Raji (cell line): ENCODE results near the gene CPXM1.

Source experiments
- POLR2A ChIP-seq: IDR thresholded peaks from 2 replicates; pipeline ENCODE4 v1.6.1; 2011; ENCODE audit warnings: low read depth, low read length, control low read depth; ENCODE audit not compliant: insufficient read depth

Gene CPXM1

GRCh38 chr20:2834401-2835110 is 34.1 kb upstream of the CPXM1 start:
- TF ChIP-seq POLR2A, result no peak

GRCh38 chr20:2833761-2834160 is 33.3 kb upstream of the CPXM1 start:
- no peak for TF ChIP-seq POLR2A

- no peak for TF ChIP-seq POLR2A
These were observed 28.9 kb upstream of the CPXM1 start for GRCh38 chr20:2829376-2829775.

GRCh38 chr20:2826655-2827054 is 26.2 kb upstream of the CPXM1 start:
- TF ChIP-seq POLR2A, result no peak

GRCh38 chr20:2825761-2826160 is 25.3 kb upstream of the CPXM1 start:
- no peak for TF ChIP-seq POLR2A

- no peak for TF ChIP-seq POLR2A
These were observed 21.6 kb upstream of the CPXM1 start for GRCh38 chr20:2822073-2822472.

- no peak for TF ChIP-seq POLR2A
These were observed 20.8 kb upstream of the CPXM1 start for GRCh38 chr20:2820896-2821869.

- no peak for TF ChIP-seq POLR2A
These were observed 19.9 kb upstream of the CPXM1 start for GRCh38 chr20:2820084-2820895.

- no peak for TF ChIP-seq POLR2A
These were observed 17.6 kb upstream of the CPXM1 start for GRCh38 chr20:2817891-2818595.

- TF ChIP-seq POLR2A, result no peak
These were observed 16.9 kb upstream of the CPXM1 start for GRCh38 chr20:2817341-2817726.

- TF ChIP-seq POLR2A, result no peak
These were observed 16.3 kb upstream of the CPXM1 start for GRCh38 chr20:2816583-2817340.

GRCh38 chr20:2816030-2816582 is 15.7 kb upstream of the CPXM1 start, which contains the start of gene TMEM239:
TMEM239 (plus strand) TSS chr20:2816364; CDS start chr20:2816555, 191 bp downstream.
- no peak for TF ChIP-seq POLR2A

GRCh38 chr20:2815242-2815900 is 14.9 kb upstream of the CPXM1 start:
- no peak for TF ChIP-seq POLR2A

GRCh38 chr20:2814587-2815051 is 14.2 kb upstream of the CPXM1 start, which contains the start of gene C20orf141:
C20orf141 (plus strand) TSS chr20:2814987; CDS start chr20:2815185, 198 bp downstream.
- TF ChIP-seq POLR2A, result no peak
